Skeletal muscle satellite cell (primary cell): ENCODE measurements around the gene FRMD3.

Experiments used
- H3K27me3 ChIP-seq: 2 replicates; pipeline ENCODE4 v1.7.0; 2013; ENCODE audit warnings: low read length; ENCODE audit not compliant: control insufficient read depth, insufficient read depth
- H3K36me3 ChIP-seq: 2 replicates; pipeline ENCODE4 v1.7.0; 2013; ENCODE audit warnings: mild to moderate bottlenecking, control low read depth, low read length; ENCODE audit not compliant: insufficient read depth
- H3K4me1 ChIP-seq: 2 replicates; pipeline ENCODE4 v1.7.0; 2013; ENCODE audit warnings: low read length; ENCODE audit not compliant: control insufficient read depth, insufficient read depth
- H3K4me2 ChIP-seq: 2 replicates; pipeline ENCODE4 v1.7.0; 2013; ENCODE audit warnings: mild to moderate bottlenecking, low read length
- H3K4me3 ChIP-seq: 2 replicates; pipeline ENCODE4 v1.7.0; 2013; ENCODE audit warnings: low read length
- H3K9ac ChIP-seq: 2 replicates; pipeline ENCODE4 v1.7.0; 2013; ENCODE audit warnings: mild to moderate bottlenecking, low read depth, low read length, moderate library complexity
- H3K9me3 ChIP-seq: replicated peaks from 2 replicates; pipeline ENCODE4 v1.7.0; 2013; ENCODE audit warnings: mild to moderate bottlenecking, control low read depth, low read length

Gene FRMD3

DNA sequence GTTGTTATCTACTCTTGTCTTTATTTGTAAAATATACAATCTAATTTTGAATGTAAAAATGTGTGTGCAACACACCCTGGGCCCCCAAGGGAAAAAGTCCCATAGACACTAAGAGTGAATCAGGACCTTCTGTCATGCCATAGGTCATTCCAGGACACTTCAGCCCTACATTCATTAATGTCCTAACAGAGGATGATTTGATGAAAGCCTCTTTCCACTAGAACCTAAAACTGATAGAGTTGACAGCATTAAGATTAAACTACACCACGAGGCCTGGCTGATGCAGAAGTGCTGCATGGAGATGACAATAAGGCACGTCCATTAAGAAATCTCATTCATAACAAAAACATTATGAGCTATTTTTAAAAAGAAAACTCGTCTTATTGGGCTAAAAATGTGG lies 46.2 kb downstream of the FRMD3 start:
- no peaks in the 10 kb centered on the region for H3K36me3 ChIP-seq
- no peak overlapping the region for H3K4me3 ChIP-seq
- no peak overlapping the region for H3K9ac ChIP-seq
- no peaks in the 10 kb centered on the region for H3K27me3 ChIP-seq
- H3K4me2 ChIP-seq, result no peak overlapping the region
- no peaks in the 10 kb centered on the region for H3K9me3 ChIP-seq
- H3K4me1 ChIP-seq, result no peaks in the 10 kb centered on the region

DNA sequence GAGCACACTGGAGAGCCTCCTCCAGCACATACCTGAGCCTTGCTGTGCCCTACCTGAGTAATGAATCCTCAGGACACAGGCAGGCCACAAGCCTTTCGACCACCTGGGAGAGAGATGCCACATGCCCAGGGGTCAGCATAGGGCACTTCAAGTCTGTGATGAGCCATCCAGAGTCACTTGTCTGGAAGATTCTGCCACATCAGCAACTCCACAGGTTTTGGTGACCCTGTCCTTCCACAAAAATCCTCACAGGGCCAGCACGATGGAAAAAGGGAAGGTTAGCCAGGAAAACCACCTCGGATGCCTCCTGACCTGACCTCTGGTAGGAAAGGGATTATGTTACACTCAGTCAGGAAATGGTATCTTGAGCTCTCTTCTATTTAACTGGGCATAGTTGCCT lies 46.8 kb downstream of the FRMD3 start:
- H3K9me3 ChIP-seq, result no peaks in the 10 kb centered on the region
- no peak overlapping the region for H3K4me2 ChIP-seq
- no peaks in the 10 kb centered on the region for H3K4me1 ChIP-seq
- no peaks in the 10 kb centered on the region for H3K27me3 ChIP-seq
- H3K9ac ChIP-seq, result no peak overlapping the region
- no peaks in the 10 kb centered on the region for H3K36me3 ChIP-seq
- no peak overlapping the region for H3K4me3 ChIP-seq

DNA sequence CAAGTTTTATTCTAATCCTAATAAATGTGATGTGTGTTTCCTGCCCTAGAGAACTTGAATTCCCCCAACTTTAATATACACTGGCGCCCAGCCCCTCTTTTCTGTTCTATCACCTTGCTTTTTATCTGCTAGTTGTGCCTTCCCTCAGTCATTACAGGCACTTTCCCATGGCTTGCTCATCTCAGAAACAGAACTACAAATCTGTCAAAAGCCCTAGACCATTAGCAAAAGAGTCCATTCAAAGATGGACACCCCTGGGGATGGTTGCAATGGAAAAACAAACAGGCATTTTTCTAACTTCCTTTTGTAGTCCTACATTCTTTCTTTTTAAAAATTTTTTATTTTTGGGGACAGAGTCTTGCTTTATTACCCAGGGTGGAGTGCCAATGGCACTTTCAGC lies 48.2 kb downstream of the FRMD3 start:
- H3K9me3 ChIP-seq, result no peaks in the 10 kb centered on the region
- H3K27me3 ChIP-seq, result no peaks in the 10 kb centered on the region

DNA sequence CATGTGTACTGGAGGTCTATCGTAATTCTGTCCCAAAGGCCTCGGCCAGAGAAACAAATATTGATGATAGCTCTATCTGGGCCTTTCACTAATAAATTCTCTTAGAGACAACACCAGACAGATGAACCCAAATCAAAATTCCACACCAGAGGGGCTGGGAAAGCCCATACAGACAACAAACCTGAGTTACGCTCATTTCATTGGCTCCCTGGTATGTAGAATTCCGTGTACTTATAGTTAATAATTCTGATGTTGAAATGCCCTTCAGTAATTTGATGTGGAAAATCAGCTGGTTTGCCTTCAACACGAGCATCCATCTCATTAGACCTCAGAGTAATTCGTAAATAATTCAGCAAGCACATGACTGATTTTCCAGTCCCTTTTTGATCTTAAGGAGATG lies 53.2 kb downstream of the FRMD3 start:
- Histone ChIP-seq H3K27me3 (no peaks in the 10 kb centered on the region), H3K4me3 (no peak overlapping the region), H3K36me3 (no peaks in the 10 kb centered on the region), H3K4me1 (no peaks in the 10 kb centered on the region), H3K4me2 (no peak overlapping the region), H3K9ac (no peak overlapping the region), H3K9me3 (no peaks in the 10 kb centered on the region)

More for the DNA sequence above, 48.2 kb downstream of the FRMD3 start:
- no peak overlapping the region for H3K4me3 ChIP-seq
- no peaks in the 10 kb centered on the region for H3K36me3 ChIP-seq
- no peaks in the 10 kb centered on the region for H3K4me1 ChIP-seq
- H3K9ac ChIP-seq, result no peak overlapping the region
- no peak overlapping the region for H3K4me2 ChIP-seq

DNA sequence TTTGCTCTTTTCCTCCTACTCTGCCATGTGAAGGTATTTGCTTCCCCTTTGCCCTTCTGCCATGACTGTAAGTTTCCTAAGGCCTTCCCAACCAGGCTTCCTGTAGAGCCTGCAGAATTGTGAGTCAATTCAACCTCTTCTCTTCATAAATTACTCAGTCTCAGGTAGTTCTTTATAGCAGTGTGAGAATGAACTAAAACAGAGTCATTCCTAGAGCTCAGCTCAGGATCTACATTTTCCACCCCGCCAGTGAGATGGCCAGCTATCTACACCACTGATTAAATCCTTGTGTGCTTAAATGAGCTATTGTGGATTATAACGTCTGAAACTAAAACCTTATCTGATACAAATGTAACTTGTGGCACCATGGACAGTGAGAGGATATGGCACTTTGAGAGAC lies 55.0 kb downstream of the FRMD3 start:
- Histone ChIP-seq H3K9me3 (no peaks in the 10 kb centered on the region), H3K4me3 (no peak overlapping the region), H3K4me1 (no peaks in the 10 kb centered on the region), H3K27me3 (no peaks in the 10 kb centered on the region), H3K36me3 (no peaks in the 10 kb centered on the region), H3K9ac (no peak overlapping the region), H3K4me2 (no peak overlapping the region)

DNA sequence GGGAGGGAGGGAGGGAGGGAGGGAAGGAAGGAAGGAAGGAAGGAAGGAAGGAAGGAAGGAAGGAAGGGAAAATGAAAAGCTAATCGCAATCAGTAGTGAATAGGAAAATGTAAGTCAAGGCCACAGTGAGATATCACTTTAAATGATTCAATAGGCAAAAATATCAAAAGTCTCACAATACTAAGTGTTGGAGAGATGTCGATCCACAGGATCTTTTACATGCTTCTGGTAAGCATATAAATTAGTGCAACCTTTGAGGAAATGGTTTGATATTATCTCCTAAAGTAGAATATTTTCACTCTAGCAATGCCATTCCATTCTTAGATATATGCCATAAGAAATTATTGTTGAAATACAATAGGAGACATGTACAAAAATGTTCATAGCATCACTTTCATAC lies 58.4 kb downstream of the FRMD3 start:
- Histone ChIP-seq H3K9me3 (no peaks in the 10 kb centered on the region), H3K4me2 (no peak overlapping the region), H3K4me1 (no peaks in the 10 kb centered on the region), H3K36me3 (no peaks in the 10 kb centered on the region), H3K9ac (no peak overlapping the region), H3K27me3 (no peaks in the 10 kb centered on the region), H3K4me3 (no peak overlapping the region)

DNA sequence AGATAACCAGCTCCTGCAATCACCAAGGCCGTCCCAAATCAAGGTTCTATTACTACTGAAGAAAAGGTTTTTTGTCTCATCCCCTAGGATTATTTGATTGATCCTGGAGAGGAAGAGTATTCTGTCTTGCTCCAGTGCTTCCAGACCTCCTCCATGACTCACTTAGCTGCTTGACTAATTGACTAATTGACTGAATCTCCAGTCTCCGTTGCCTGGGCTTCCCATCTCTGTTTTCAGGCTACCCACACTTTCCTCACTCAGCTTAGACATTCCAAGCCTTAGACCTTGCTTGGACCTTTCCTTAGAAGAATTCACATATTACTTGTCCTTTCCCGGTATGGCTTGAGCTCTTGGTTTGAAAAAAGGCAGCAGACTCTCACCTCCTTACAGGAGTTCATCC lies 60.6 kb downstream of the FRMD3 start:
- no peaks in the 10 kb centered on the region for H3K27me3 ChIP-seq

DNA sequence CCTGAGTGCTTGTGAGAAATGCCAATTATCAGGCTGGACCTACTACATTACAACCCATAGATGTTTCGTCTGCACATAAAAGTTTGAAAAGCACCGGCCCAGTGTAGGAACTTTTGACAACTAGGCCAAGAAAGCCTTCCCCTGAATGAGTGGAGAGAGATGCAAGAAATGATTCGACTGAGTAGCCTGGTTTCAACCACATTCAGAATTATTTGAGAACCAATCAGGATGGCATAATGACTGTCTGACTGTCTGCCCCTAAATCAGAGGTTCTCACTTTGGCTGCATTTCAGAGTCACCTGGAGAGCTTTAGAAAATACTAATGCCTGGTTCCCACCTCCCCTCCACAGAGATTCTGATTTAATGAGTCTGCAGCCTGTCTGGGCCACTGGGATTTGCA lies 61.1 kb downstream of the FRMD3 start:
- H3K9ac ChIP-seq, result no peak overlapping the region
- H3K4me2 ChIP-seq, result no peak overlapping the region
- no peaks in the 10 kb centered on the region for H3K27me3 ChIP-seq
- H3K9me3 ChIP-seq, result no peaks in the 10 kb centered on the region
- no peaks in the 10 kb centered on the region for H3K36me3 ChIP-seq
- H3K4me3 ChIP-seq, result no peak overlapping the region
- H3K4me1 ChIP-seq, result peaks cover 13% of the 10 kb centered on the region

More for the DNA sequence above, 60.6 kb downstream of the FRMD3 start:
- H3K4me3 ChIP-seq, result no peak overlapping the region
- H3K4me1 ChIP-seq, result peaks cover 8% of the 10 kb centered on the region
- H3K4me2 ChIP-seq, result no peak overlapping the region
- H3K9ac ChIP-seq, result no peak overlapping the region
- no peaks in the 10 kb centered on the region for H3K36me3 ChIP-seq
- no peaks in the 10 kb centered on the region for H3K9me3 ChIP-seq

DNA sequence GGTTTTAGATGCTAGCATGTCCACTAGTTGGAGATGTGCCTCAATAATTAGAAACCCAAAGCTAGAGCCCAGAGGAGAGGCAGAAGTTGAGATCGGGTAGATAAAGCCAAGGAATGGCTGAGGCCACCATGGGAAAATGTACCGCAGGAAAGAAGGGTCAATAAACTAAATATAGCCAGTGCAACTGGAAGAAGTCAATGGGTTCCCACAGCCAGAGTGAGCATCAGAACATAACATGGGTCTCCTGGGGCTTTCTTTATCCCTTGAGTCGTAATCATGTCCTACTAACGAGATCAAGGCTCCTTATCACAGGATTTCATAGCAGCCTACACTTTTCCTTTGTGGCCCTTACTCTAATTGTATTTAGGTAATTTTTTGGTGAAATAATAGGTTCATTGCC lies 61.7 kb downstream of the FRMD3 start:
- Histone ChIP-seq H3K9me3 (no peaks in the 10 kb centered on the region), H3K4me3 (no peak overlapping the region), H3K9ac (no peak overlapping the region), H3K27me3 (no peaks in the 10 kb centered on the region), H3K4me1 (peaks cover 19% of the 10 kb centered on the region), H3K4me2 (no peak overlapping the region), H3K36me3 (no peaks in the 10 kb centered on the region)

DNA sequence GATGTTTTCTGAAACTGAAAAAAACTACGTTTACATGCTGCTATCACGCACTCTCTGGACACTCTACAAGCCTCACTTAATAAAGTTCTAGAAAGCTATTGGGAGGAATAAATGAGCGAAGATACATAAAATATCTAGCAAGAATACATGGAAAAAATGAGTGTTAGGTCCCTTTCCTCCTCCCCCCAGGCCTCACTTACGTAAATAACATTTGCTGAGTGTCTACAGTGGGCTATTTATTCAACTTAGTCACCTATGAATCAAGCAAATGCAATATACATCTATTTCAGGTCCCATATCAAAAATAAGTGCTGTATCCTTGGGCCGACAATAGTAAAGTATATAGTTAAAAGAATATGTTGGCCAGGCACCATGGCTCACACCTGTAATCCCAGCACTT lies 62.5 kb downstream of the FRMD3 start:
- Histone ChIP-seq H3K9ac (no peak overlapping the region), H3K4me2 (no peak overlapping the region), H3K27me3 (no peaks in the 10 kb centered on the region), H3K4me3 (no peak overlapping the region), H3K9me3 (no peaks in the 10 kb centered on the region), H3K36me3 (no peaks in the 10 kb centered on the region), H3K4me1 (peaks cover 23% of the 10 kb centered on the region)

DNA sequence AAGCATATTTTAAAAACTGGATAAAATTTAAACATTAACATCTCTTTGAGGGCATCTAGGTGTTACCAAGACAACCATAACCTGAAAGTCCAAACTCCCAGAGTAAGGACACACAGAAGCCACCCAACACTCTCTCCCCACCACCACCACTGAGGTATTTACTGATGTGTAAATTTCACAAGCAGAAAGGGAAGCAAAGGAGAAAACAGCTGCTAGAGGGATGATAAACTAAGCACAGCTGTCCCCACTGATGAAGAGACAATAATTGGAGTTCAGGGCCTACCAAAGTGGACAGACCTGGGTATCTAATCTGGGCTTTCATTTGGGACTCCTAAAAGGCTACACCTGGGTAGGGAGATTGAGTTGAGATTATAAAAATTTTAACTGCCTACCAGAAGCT lies 63.6 kb downstream of the FRMD3 start:
- Histone ChIP-seq H3K9ac (no peak overlapping the region), H3K27me3 (no peaks in the 10 kb centered on the region), H3K4me1 (peaks cover 26% of the 10 kb centered on the region), H3K4me2 (no peak overlapping the region), H3K4me3 (no peak overlapping the region), H3K9me3 (no peaks in the 10 kb centered on the region), H3K36me3 (no peaks in the 10 kb centered on the region)

DNA sequence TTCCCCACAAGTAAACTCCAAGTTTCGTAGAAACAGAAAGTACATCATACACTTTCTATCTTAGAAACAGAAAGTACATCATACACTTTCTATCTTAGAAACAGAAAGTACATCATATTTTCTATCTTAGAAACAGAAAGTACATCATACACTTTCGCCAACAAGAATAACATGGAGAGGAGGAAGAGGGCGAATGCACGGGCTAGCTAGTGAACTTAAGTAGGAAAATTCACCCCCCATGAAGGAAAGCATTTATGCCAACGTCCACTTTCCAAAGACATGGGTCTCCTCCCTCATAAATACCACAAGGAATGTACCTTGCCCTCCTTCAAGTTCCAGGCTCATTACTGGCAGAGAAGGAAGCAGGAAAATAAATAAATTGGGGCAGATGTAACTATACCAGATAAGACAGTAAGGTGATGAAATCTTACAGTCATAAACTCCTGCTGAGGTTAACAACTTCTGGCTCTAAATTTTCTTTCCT lies 64.7 kb downstream of the FRMD3 start:
- Histone ChIP-seq H3K4me1 (peaks cover 26% of the 10 kb centered on the region), H3K4me3 (no peak overlapping the region), H3K4me2 (no peak overlapping the region), H3K9ac (no peak overlapping the region), H3K27me3 (no peaks in the 10 kb centered on the region), H3K9me3 (no peaks in the 10 kb centered on the region), H3K36me3 (no peaks in the 10 kb centered on the region)
